Coronary artery (tissue), 2 donors: Measurements from ENCODE around the gene TUBGCP2.

ENCODE experiments used
- DNase-seq: peaks from one replicate; pipeline ENCODE4 v3.0.0-alpha.2; 2017; ENCODE audit warnings: low spot score
- H3K27ac ChIP-seq, 2 donors: fragments of 200-600 bp; sonication (generic); one replicate each; pipeline ENCODE4 v1.5.1; 2016 to 2019
- H3K4me3 ChIP-seq: fragments of 200-600 bp; sonication (generic); 2 replicates; pipeline ENCODE4 v1.5.1; 2016; ENCODE audit warnings: mild to moderate bottlenecking, moderate library complexity
- CTCF ChIP-seq: fragments of 200-600 bp; sonication (generic); IDR thresholded peaks from one replicate; pipeline ENCODE4 v1.5.1; 2019; ENCODE audit warnings: antibody characterized with exemption

TUBGCP2 gene

GRCh38 chr10:133298466-133298865 is 10.2 kb downstream of the TUBGCP2 start:
- no peak for DNase-seq
- no peak overlapping the region for H3K4me3 ChIP-seq
- TF ChIP-seq CTCF = no peak
- no peak overlapping the region for H3K27ac ChIP-seq

GRCh38 chr10:133297504-133297903 is 11.2 kb downstream of the TUBGCP2 start:
- Histone ChIP-seq H3K4me3 (no peak overlapping the region), H3K27ac (no peak overlapping the region)
- no peak for TF ChIP-seq CTCF
- DNase-seq = no peak

GRCh38 chr10:133295426-133296320 is 13.0 kb downstream of the TUBGCP2 start:
- no peak for TF ChIP-seq CTCF
- H3K4me3 ChIP-seq = no peak overlapping the region
- no peak for DNase-seq
- no peak overlapping the region for H3K27ac ChIP-seq

GRCh38 chr10:133294189-133294588 is 14.5 kb downstream of the TUBGCP2 start:
- no peak for DNase-seq
- TF ChIP-seq CTCF = no peak

GRCh38 chr10:133293810-133294119 is 14.9 kb downstream of the TUBGCP2 start:
- DNase-seq = no peak
- Histone ChIP-seq H3K27ac (peak overlapping the region; percentile 9 to 43), H3K4me3 (no peak overlapping the region)
- TF ChIP-seq CTCF = no peak

More at GRCh38 chr10:133294189-133294588, 14.5 kb downstream of the TUBGCP2 start:
- Histone ChIP-seq H3K27ac (no peak overlapping the region), H3K4me3 (no peak overlapping the region)

GRCh38 chr10:133292919-133293809 is 15.5 kb downstream of the TUBGCP2 start:
- Histone ChIP-seq H3K27ac (peak overlapping the region; percentile 9 to 43), H3K4me3 (no peak overlapping the region)
- no peak for TF ChIP-seq CTCF
- no peak for DNase-seq
